Lower lobe of right lung (tissue), 2 donors: ENCODE data around the gene RIMS4. TPM values are rescaled to one million over a fixed set of nuclear protein-coding genes. Genes with fewer than 3 reads are reported as not detected.

Experiments
- ATAC-seq, 2 donors: fragments of 200-7000 bp; cut with Tn5 transposase; one replicate each; pipeline ENCODE4 v1.9.1; 2020 to 2022; ENCODE audit warnings: mild to moderate bottlenecking in 2 of 2, moderate library complexity in 2 of 2
- DNase-seq: peaks from one replicate; pipeline ENCODE4 v3.0.0-alpha.2; 2020
- H3K27ac ChIP-seq: fragments of 200-600 bp; one replicate; pipeline ENCODE4 v1.8.0; 2022
- H3K27me3 ChIP-seq: fragments of 200-600 bp; one replicate; pipeline ENCODE4 v1.8.0; 2022; ENCODE audit warnings: low read depth
- H3K36me3 ChIP-seq: fragments of 200-600 bp; one replicate; pipeline ENCODE4 v1.8.0; 2022; ENCODE audit warnings: mild to moderate bottlenecking
- H3K4me1 ChIP-seq: fragments of 200-600 bp; one replicate; pipeline ENCODE4 v1.8.0; 2022
- H3K4me3 ChIP-seq: fragments of 200-600 bp; one replicate; pipeline ENCODE4 v1.8.0; 2022; ENCODE audit warnings: mild to moderate bottlenecking
- H3K9me3 ChIP-seq: fragments of 200-600 bp; one replicate; pipeline ENCODE4 v1.8.0; 2022
- intact Hi-C: fragments of 100-400 bp; cut with DNase I; formaldehyde crosslinking; loops from one replicate; pipeline ENCODE4 v1.11.0; 2022
- total RNA-seq: library from RNA; stranded (reverse); fragmentation: NEBNext Ultra II Directional; extraction: Animal tissue kit (Norgen Biotek cat#: 25700); gene quantifications from one replicate; pipeline ENCODE4 v1.2.1, GENCODE V29; 2021
- TF ChIP-seq, protein P1 (sequence below): fragments of 200-600 bp; IDR thresholded peaks from one replicate; pipeline ENCODE4 v1.8.0; 2022; ENCODE audit warnings: antibody characterized with exemption, mild to moderate bottlenecking
- donor health status: DM: no; HTN: yes; CAD: no; lungs with severe emphysema.

The RIMS4 gene
- total RNA-seq, 1 donor from 2014 or later = 3.5 TPM

DNA sequence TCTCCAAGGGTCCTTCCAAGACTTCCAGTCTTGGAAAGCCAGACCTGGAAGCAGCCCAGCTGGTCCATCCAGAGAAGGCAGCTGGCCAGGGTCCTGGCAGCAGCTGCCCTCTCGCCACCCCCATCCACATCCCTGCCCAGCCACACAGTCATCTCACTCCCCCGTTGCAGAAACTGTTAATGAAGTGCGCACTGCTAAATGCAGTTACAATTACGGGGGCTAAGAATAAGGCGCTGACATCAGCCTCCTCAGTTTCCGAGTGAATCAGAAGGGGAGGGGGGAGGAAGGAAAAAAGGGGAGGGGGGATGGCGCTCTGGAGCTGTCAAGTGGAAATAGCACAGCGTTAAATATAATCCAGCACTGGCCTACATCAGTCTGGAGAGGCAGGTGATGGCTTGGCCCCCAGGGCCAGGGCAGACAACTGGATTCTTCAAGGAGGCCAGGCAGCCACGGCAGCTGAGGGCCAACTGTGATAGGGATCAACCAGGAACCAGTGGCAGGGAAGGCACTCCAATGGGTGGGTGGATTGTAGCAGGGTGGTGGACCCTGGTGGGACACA is 6.9 kb downstream of the RIMS4 start:
- H3K4me3 ChIP-seq = no peak overlapping the region
- ATAC-seq (no peak), DNase-seq (no peak)
- intact Hi-C loops = no loop called here
- H3K27ac ChIP-seq = no peak overlapping the region
- TF ChIP-seq, protein P1, sequence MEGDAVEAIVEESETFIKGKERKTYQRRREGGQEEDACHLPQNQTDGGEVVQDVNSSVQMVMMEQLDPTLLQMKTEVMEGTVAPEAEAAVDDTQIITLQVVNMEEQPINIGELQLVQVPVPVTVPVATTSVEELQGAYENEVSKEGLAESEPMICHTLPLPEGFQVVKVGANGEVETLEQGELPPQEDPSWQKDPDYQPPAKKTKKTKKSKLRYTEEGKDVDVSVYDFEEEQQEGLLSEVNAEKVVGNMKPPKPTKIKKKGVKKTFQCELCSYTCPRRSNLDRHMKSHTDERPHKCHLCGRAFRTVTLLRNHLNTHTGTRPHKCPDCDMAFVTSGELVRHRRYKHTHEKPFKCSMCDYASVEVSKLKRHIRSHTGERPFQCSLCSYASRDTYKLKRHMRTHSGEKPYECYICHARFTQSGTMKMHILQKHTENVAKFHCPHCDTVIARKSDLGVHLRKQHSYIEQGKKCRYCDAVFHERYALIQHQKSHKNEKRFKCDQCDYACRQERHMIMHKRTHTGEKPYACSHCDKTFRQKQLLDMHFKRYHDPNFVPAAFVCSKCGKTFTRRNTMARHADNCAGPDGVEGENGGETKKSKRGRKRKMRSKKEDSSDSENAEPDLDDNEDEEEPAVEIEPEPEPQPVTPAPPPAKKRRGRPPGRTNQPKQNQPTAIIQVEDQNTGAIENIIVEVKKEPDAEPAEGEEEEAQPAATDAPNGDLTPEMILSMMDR = no peak
- H3K27me3 ChIP-seq = peaks cover 32% of the 10 kb centered on the region
- no peaks in the 10 kb centered on the region for H3K4me1 ChIP-seq
- H3K36me3 ChIP-seq = no peaks in the 10 kb centered on the region
- no peaks in the 10 kb centered on the region for H3K9me3 ChIP-seq

DNA sequence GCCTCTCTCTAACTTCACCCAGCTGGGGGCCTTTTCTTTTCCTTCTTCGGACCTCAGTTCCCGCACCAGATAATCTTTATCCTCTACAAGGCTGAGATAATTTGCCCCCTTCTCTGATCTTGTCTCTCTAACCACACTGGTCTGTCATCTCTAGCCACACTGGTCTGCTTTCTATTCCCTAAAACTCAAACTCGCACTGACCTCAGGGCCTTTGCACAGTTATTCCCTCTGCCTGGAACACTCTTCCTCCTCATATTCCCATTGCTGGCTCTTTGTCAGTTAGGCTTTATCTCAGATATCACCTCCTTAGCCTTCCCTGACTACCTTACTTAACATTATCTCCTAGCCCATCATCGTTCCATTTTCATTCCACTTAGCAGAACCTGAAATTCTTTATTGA is 7.6 kb downstream of the RIMS4 start:
- ATAC-seq (no peak), DNase-seq (no peak)
- H3K36me3 ChIP-seq = no peaks in the 10 kb centered on the region
- intact Hi-C loops = no loop called here
- H3K4me3 ChIP-seq = no peak overlapping the region
- peaks cover 31% of the 10 kb centered on the region for H3K27me3 ChIP-seq
- no peaks in the 10 kb centered on the region for H3K4me1 ChIP-seq
- H3K9me3 ChIP-seq = no peaks in the 10 kb centered on the region
- no peak overlapping the region for H3K27ac ChIP-seq
- TF ChIP-seq, protein P1 = no peak

DNA sequence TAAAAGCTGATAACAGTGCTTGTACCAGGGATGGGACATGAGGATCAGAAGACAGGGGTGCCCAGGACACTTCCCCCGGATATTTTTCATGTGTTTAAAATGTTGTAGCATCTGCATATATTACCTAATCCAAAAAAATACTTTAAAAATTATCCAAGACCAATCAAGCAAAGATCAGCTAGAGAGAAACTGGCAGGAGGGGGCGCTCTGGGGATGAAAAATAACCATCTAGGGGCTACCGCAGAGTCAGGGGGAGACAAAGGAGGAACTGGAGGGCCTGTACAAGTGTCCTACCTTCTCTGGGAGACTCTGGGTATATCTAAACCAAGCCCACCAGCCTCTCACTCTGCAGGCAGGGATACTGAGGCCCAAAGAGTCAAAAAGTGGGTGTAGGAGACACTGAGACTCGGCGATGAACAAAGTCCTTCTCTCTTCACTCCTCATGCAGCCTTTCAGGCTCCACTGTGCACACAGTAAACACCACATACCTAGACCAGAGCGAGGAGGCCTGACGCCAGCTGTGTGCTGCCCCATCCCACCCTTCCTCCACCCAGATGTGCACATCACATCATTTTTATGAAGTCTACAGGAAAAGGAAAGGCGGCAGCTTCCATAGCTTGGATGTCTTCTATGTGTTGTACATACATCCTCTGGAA is 9.8 kb downstream of the RIMS4 start:
- peaks cover 18% of the 10 kb centered on the region for H3K27me3 ChIP-seq
- H3K4me1 ChIP-seq = no peaks in the 10 kb centered on the region
- H3K27ac ChIP-seq = no peak overlapping the region
- TF ChIP-seq, protein P1 = peak; percentile 11
- H3K9me3 ChIP-seq = no peaks in the 10 kb centered on the region
- intact Hi-C loops = no loop called here
- DNase-seq (no peak), ATAC-seq (no peak)
- H3K36me3 ChIP-seq = no peaks in the 10 kb centered on the region
- H3K4me3 ChIP-seq = no peak overlapping the region

DNA sequence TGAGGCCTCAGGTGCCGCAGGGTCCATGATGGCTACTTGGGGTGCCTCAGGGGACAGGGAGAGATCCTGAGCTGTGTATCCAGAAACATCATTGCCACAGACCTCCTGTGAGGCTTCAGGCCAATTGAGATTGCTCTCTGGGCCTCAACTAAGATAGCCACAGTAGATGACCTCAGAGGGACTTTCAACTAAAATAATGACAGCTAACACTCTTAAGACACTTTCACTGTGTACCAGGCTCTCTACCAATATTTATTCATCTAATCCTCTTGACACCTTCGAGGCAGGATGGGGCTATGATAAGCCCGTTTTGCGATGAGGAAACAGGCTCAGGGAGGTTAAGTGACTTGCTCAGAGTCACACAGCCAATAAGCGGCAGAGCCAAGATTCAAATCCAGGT is 10.7 kb downstream of the RIMS4 start:
- Histone ChIP-seq H3K27ac (no peak overlapping the region), H3K9me3 (no peaks in the 10 kb centered on the region), H3K36me3 (no peaks in the 10 kb centered on the region), H3K4me1 (no peaks in the 10 kb centered on the region), H3K4me3 (no peak overlapping the region), H3K27me3 (peaks cover 10% of the 10 kb centered on the region)
- TF ChIP-seq, protein P1 = no peak
- ATAC-seq (no peak), DNase-seq (no peak)
- intact Hi-C loops = no loop called here

DNA sequence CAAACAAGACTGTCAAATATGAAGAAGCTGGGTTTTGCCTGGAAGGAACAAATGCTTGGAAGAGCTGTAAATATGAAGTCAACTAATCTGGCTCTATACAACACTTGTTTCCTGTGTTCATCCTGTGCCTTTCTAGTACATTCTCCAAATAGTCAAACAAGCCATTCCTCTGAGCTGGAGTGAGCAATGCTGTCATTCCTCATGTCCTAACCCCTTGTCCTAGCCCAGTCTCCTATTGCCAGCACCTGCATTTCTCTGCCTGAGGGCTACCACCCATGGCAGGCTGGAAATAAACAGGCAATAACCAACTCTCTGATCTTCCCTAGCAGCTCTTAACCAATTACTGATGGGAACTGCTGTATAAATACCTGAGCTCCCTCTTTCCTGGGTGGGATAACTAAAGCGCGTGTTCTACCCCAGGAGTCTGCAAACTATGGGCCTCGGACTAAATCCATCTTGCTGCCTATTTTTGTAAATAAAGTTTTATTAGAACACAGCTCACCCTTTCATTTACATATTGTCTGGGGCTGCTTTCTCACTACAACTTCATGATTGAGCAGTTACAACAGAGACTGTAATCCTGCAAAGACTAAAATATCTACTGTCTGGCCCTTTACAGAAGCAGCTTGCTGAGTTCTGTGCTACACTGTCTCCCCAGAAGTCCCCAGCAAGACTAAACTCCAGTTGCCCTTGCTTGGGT is 13.4 kb downstream of the RIMS4 start:
- H3K27me3 ChIP-seq = peaks cover 3% of the 10 kb centered on the region
- intact Hi-C loops = no loop called here
- H3K36me3 ChIP-seq = no peaks in the 10 kb centered on the region
- no peak overlapping the region for H3K4me3 ChIP-seq
- H3K27ac ChIP-seq = no peak overlapping the region
- H3K9me3 ChIP-seq = no peaks in the 10 kb centered on the region
- H3K4me1 ChIP-seq = no peaks in the 10 kb centered on the region
- ATAC-seq = no peak
- TF ChIP-seq, protein P1 = no peak
- no peak for DNase-seq
